GM21526 (cell line): ENCODE results near the gene CEND1.

Source experiments
- ATAC-seq: cut with Tn5 transposase; IDR thresholded peaks from one replicate; pipeline ENCODE4 v1.9.1; 2021; ENCODE audit warnings: moderate library complexity; ENCODE audit not compliant: unreplicated experiment, low FRiP score

CEND1 gene

GRCh38 chr11:789943-790342 lies at the start of gene CEND1:
Gene CEND1 (minus strand): TSS chr11:790090. CDS start chr11:788576, 1,514 bp downstream.
- no peak for ATAC-seq

GRCh38 chr11:839280-839623 lies 49.4 kb upstream of the CEND1 start:
- ATAC-seq: no peak

GRCh38 chr11:838441-839279 lies 48.8 kb upstream of the CEND1 start:
- no peak for ATAC-seq

- ATAC-seq: no peak
Observed at GRCh38 chr11:837990-838307, 48.1 kb upstream of the CEND1 start.

GRCh38 chr11:837189-837989 lies 47.5 kb upstream of the CEND1 start:
- no peak for ATAC-seq

- no peak for ATAC-seq
Observed at GRCh38 chr11:836700-837099, 46.8 kb upstream of the CEND1 start.

GRCh38 chr11:836274-836673 lies 46.4 kb upstream of the CEND1 start:
- ATAC-seq: no peak

GRCh38 chr11:834371-835316 lies 44.8 kb upstream of the CEND1 start:
- no peak for ATAC-seq

- ATAC-seq: no peak
Observed at GRCh38 chr11:833849-834311, 44.0 kb upstream of the CEND1 start.

- ATAC-seq: no peak
Observed at GRCh38 chr11:833114-833791, 43.4 kb upstream of the CEND1 start.

- ATAC-seq: no peak
Observed at GRCh38 chr11:832529-833113, 42.7 kb upstream of the CEND1 start, which contains the start of gene CD151. Gene CD151 (plus strand): TSS chr11:832952. CDS start chr11:836070, 3,118 bp downstream.

- no peak for ATAC-seq
Observed at GRCh38 chr11:831961-832528, 42.2 kb upstream of the CEND1 start.

- ATAC-seq: no peak
Observed at GRCh38 chr11:831118-831864, 41.4 kb upstream of the CEND1 start.

GRCh38 chr11:830295-831117 lies 40.6 kb upstream of the CEND1 start:
- no peak for ATAC-seq

GRCh38 chr11:829847-830294 lies 40.0 kb upstream of the CEND1 start:
- ATAC-seq: no peak

- no peak for ATAC-seq
Observed at GRCh38 chr11:829176-829846, 39.4 kb upstream of the CEND1 start.

GRCh38 chr11:828506-829175 lies 38.8 kb upstream of the CEND1 start:
- no peak for ATAC-seq
